Uterine smooth muscle cell (primary cell): Measurements from ENCODE around the gene LRCH2. TPM values are rescaled to one million over a fixed set of nuclear protein-coding genes. Genes with fewer than 3 reads are reported as not detected.

ENCODE experiments used
- total RNA-seq: library from RNA; depleted of rRNA; stranded (reverse); fragments of >200 nt; gene quantifications from 2 replicates; pipeline ENCODE4 v1.2.3, GENCODE V29; 2014

Gene LRCH2, protein sequence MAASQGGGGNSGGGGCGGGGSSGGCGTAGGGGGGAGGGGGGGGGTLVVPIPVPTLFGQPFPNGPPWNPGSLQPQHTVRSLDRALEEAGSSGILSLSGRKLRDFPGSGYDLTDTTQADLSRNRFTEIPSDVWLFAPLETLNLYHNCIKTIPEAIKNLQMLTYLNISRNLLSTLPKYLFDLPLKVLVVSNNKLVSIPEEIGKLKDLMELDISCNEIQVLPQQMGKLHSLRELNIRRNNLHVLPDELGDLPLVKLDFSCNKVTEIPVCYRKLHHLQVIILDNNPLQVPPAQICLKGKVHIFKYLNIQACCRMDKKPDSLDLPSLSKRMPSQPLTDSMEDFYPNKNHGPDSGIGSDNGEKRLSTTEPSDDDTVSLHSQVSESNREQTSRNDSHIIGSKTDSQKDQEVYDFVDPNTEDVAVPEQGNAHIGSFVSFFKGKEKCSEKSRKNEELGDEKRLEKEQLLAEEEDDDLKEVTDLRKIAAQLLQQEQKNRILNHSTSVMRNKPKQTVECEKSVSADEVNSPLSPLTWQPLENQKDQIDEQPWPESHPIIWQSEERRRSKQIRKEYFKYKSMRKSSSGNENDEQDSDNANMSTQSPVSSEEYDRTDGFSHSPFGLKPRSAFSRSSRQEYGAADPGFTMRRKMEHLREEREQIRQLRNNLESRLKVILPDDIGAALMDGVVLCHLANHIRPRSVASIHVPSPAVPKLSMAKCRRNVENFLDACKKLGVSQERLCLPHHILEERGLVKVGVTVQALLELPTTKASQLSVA
- total RNA-seq: 15.8 and 20.5 TPM in 2 replicates

DNA sequence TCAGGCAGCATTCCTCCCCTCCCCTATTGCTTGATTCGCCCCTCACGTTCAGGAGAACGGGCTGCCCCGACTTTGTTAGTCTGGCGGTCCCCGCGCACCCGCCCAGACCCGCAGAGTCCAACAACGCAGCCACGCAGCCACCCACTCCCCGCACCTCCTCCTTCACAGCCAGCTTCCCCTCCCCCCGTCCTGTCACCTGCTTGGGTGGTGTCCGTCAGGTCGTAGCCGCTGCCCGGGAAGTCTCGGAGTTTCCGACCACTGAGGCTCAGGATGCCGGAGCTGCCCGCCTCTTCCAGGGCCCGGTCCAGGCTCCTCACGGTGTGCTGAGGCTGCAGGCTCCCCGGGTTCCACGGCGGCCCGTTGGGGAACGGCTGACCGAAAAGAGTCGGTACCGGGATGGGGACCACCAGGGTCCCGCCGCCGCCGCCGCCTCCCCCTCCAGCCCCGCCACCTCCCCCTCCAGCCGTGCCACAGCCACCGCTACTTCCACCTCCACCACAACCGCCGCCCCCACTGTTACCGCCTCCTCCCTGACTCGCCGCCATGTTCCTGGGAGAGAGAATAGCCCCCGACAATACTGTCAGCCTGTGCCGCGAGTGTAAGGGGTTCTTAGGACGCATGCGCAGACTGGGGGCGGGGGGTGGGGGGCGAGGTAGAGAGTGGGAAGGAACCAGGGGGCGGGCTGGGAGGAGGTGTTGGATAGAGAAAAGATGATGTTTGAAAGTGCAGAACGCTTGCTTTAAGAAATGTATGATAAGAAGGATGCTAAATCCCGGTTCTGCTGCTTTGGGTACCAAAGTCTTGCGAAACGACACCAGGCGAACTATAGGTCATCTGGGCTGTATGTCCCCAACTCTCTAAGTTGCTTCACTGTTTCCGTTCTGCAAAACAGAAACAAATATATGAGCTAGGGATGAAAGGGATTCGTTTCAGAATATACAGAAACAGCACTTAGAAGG is at the start of gene LRCH2:
LRCH2 (minus strand) TSS at position 600 of the 959 bp plus-strand sequence; CDS start at position 545, 55 bp downstream.

DNA sequence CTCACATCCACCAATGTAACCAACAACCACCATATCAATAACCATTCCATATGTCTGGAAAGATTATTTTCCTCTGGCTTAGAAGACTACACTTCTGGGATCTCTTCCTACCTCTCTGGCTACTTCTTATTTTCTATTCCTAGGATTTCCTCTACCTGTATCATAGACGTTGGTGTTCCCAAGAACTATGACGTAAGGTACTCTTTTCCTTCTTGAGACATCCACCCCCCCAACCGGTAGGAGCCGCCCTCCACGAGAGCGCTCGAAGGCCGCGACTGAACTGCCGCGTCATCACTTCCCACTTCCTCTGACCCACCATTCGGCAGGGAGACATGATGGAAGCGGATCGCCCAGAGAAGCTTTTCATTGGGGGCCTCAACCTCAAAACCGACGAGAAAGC is 44.8 kb downstream of the LRCH2 start, which contains the start of gene RBMXL3:
RBMXL3 (plus strand) TSS at position 301 of the 400 bp plus-strand sequence; CDS start at position 333, 32 bp downstream.

Other genes starting within 250 kb of the LRCH2 start
- gene IL13RA2, start 216.5 kb downstream of the LRCH2 start, total RNA-seq: 100 and 137 TPM in 2 replicates
- not detected in 2 replicates for gene RBMXL3, start 44.7 kb downstream of the LRCH2 start, total RNA-seq
- not detected in 2 replicates for gene LUZP4, start 55.6 kb upstream of the LRCH2 start, total RNA-seq